K562 (cell line): Measurements from ENCODE around the gene MAGI1.

Experiments
- CREB3 ChIP-seq: fragments of 450-650 bp; conservative IDR thresholded peaks from 2 replicates; pipeline ENCODE4 v1.6.1; 2016; ENCODE audit warnings: missing genetic modification characterization, low read depth, mild to moderate bottlenecking, missing compliant biosample characterization, moderate library complexity
- POLR2A ChIP-seq: fragments of 450-650 bp; conservative IDR thresholded peaks from 2 replicates; pipeline ENCODE4 v1.6.1; 2016
- SMAD1 ChIP-seq: fragments of 150-350 bp; IDR thresholded peaks from 2 replicates; pipeline ENCODE4 v1.6.1; 2014; ENCODE audit warnings: low read length, low read depth; ENCODE audit not compliant: partially characterized antibody
- SMC3 ChIP-seq: conservative IDR thresholded peaks from 2 replicates; pipeline ENCODE4 v1.6.1; 2011; ENCODE audit warnings: low read depth, low read length, improper control_type of control experiment; ENCODE audit not compliant: insufficient read depth
- TEAD2 ChIP-seq: fragments of 450-650 bp; IDR thresholded peaks from 2 replicates; pipeline ENCODE4 v1.6.1; 2016; ENCODE audit warnings: missing genetic modification characterization, control low read depth, missing compliant biosample characterization
- YY1 ChIP-seq, 3 experiments: IDR thresholded peaks; 2 replicates each; pipeline ENCODE4 v1.6.1; 2011; ENCODE audit warnings: low read length in 2 of 3, mild to moderate bottlenecking in 2 of 3, moderate library complexity in 2 of 3, borderline replicate concordance in 1 of 3, control low read depth in 1 of 3, low read depth in 1 of 3; ENCODE audit not compliant: insufficient read depth in 3 of 3, insufficient replicate concordance in 2 of 3, control insufficient read depth in 1 of 3, insufficient read length in 1 of 3; ENCODE audit errors: extremely low read depth in 1 of 3
- ZHX1 ChIP-seq: fragments of 150-350 bp; conservative IDR thresholded peaks from 2 replicates; pipeline ENCODE4 v1.6.1; 2014; ENCODE audit warnings: low read length

DNA sequence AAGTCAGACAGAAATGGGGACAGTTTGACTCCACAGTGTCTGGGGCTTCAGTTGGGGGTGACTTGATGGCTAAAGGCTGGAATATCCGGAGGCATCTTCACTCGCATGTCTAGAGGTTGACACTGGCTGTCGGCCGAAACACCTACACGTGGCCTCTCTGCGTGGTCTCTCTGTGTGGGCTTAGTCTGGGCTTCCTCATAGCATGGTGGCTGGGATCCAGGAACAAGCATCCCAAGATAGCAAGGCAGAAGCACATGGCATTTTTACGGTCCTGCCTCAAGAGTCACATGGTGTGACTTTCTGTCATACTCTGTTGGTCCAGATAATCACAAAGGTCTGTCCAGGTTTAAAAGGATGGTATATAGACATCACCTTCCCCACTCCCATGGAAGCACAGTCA lies 34.5 kb downstream of the MAGI1 start:
- TF ChIP-seq SMC3 (no peak), SMAD1 (no peak), ZHX1 (no peak), POLR2A (no peak), YY1 (IDR thresholded peaks at IDR 0.05; ENCODE audit: borderline replicate concordance in 1 of 3, control insufficient read depth in 1 of 3, extremely low read depth in 1 of 3, insufficient read depth in 3 of 3, insufficient read length in 1 of 3, insufficient replicate concordance in 2 of 3, low read depth in 1 of 3, low read length in 2 of 3) (no peak), TEAD2 (tag) (no peak), CREB3 (tag) (no peak)
